ENCODE data around the gene HIF1A.
"Not testable (repeated sequence)": the region's sequence is repeated elsewhere in the genome, so short reads cannot be mapped to it uniquely, and the experiment has no call there.

Gene HIF1A

GRCh38 chr14:61754627-61755381 lies 59.5 kb downstream of the HIF1A start:
- H3K27ac Mint-ChIP-seq = no peak overlapping the region
- DNase-seq = no peak
- no peak overlapping the region for H3K4me3 Mint-ChIP-seq
- no peaks in the 10 kb centered on the region for H3K27me3 Mint-ChIP-seq
- H3K4me1 Mint-ChIP-seq (ENCODE audit: low read depth) = peaks cover 15% of the 10 kb centered on the region
- H3K9me3 Mint-ChIP-seq = no peaks in the 10 kb centered on the region
- H3K36me3 Mint-ChIP-seq (ENCODE audit: low read depth) = peaks cover 25% of the 10 kb centered on the region

GRCh38 chr14:61755382-61755742 lies 60.0 kb downstream of the HIF1A start:
- H3K36me3 Mint-ChIP-seq (ENCODE audit: low read depth) = peaks cover 20% of the 10 kb centered on the region
- not testable (repeated sequence) for H3K9me3 Mint-ChIP-seq; H3K27ac Mint-ChIP-seq; DNase-seq; H3K4me1 Mint-ChIP-seq (ENCODE audit: low read depth); H3K27me3 Mint-ChIP-seq; H3K4me3 Mint-ChIP-seq

DNA sequence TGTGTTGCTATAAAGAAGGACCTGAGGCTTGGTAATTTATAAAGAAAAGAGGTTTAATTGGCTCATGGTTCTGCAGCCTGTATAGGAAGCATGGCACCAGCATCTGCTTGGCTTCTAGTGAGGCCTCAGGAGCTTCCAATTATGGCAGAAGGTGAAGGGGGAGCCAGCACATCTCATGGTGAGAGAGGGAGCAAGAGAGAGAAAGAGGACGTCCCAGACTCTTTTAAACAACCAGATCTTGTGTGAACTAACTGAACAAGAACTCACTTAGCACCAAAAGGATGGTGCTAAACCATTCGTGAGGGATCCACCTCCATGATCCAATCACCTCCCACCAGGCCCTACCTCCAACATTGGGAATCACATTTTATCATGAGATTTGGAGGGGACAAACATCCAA lies 60.8 kb downstream of the HIF1A start:
- no peak for DNase-seq
- Mint-ChIP-seq H3K36me3 (ENCODE audit: low read depth) (peaks cover 14% of the 10 kb centered on the region), H3K27me3 (no peaks in the 10 kb centered on the region), H3K4me3 (no peak overlapping the region), H3K27ac (peak overlapping the region; percentile 23), H3K4me1 (ENCODE audit: low read depth) (peaks cover 5% of the 10 kb centered on the region), H3K9me3 (no peaks in the 10 kb centered on the region)

DNA sequence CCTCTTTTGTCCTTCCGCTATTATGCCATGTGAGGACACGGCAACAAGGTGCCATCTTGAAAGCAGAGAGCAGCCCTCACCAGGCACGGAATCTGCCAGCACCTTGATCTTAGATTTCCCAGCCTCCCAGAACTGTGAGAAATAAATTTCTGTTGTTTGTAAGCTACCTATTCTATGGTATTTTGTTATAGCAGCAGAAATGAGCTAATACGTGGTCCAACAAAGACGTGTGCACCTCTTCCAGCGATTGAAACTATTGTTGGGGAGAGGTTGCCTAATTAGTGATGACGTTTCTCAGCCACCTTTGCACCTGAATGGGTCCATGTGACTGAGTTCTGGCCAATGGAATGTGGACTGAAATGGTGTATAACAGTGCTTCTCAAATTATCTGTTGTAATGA lies 64.6 kb downstream of the HIF1A start:
- Mint-ChIP-seq H3K27ac (peak overlapping the region; percentile 14), H3K4me1 (ENCODE audit: low read depth) (peaks cover 31% of the 10 kb centered on the region), H3K4me3 (no peak overlapping the region), H3K27me3 (no peaks in the 10 kb centered on the region), H3K9me3 (no peaks in the 10 kb centered on the region), H3K36me3 (ENCODE audit: low read depth) (peaks cover 20% of the 10 kb centered on the region)
- DNase-seq = no peak

DNA sequence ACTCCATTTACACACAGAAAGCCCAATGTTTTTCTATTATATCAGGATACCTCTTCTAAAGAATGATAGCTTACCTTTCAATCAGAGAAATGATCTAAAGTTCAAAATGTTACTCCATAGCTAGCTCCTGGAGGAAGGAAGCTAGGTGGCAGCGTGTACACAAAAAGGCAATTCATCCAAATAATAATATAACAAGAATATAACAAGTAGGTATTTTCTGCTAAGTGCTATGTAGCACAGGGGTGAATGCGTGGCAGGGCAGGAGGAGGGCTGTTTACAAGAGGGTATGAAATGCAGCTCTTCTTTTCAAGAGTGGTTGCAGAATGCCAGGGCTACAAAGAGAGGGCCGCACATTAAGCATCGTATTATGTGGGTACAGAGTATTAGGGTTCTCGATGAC lies 66.2 kb downstream of the HIF1A start:
- Mint-ChIP-seq H3K27me3 (no peaks in the 10 kb centered on the region), H3K4me3 (peak overlapping the region; percentile 95), H3K9me3 (no peaks in the 10 kb centered on the region), H3K4me1 (ENCODE audit: low read depth) (peaks cover 47% of the 10 kb centered on the region), H3K27ac (peak overlapping the region; percentile 97), H3K36me3 (ENCODE audit: low read depth) (peaks cover 34% of the 10 kb centered on the region)
- DNase-seq = no peak

DNA sequence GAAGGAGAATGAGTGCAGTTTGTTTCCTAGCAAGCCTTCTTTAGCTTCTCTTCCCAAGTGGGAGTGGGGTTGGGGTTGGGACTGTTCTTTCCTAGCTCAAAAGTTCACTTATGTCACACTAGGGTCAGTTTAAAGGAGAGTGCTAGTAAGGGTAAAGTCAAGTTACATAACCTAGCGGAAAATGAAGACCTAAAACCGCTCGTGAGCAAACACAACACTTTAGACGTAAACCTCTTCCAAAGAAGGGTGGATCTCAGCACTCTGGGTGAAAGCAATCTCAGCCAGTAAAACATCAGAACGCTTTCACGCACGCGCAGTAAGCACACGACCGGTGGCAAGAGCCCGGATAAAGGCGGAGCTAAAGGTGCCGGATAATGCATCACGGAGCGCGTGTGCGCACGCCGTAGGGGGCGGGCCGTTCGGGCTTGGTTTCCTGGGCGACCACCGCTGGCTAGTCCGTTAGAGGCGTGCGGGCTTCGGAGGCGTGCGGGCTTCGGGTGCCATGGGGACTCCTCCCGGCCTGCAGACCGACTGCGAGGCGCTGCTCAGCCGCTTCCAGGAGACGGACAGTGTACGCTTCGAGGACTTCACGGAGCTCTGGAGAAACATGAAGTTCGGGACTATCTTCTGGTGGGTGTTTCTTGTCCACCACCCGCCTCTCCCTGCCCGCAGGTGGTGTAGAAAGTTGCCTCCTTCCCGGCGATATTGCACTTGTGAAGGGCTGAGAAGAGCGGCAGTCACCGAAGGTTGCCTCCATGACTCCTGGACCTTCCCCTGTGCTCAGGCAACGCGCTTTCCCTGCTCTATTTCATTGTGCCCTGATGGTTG lies 66.9 kb downstream of the HIF1A start, which contains the start of gene SNAPC1:
TSS of gene SNAPC1 (plus strand) at position 462 of the 828 bp plus-strand sequence. CDS start at position 503, 41 bp downstream.
- peaks cover 37% of the 10 kb centered on the region for H3K36me3 Mint-ChIP-seq (ENCODE audit: low read depth)
- H3K9me3 Mint-ChIP-seq = no peaks in the 10 kb centered on the region
- peak; percentile 96 for DNase-seq
- H3K27ac Mint-ChIP-seq = peak within 1 kb of the TSS; percentile 97
- H3K27me3 Mint-ChIP-seq = no peaks in the 10 kb centered on the region
- peaks cover 49% of the 10 kb centered on the region for H3K4me1 Mint-ChIP-seq (ENCODE audit: low read depth)
- H3K4me3 Mint-ChIP-seq = peak within 1 kb of the TSS; percentile 95

DNA sequence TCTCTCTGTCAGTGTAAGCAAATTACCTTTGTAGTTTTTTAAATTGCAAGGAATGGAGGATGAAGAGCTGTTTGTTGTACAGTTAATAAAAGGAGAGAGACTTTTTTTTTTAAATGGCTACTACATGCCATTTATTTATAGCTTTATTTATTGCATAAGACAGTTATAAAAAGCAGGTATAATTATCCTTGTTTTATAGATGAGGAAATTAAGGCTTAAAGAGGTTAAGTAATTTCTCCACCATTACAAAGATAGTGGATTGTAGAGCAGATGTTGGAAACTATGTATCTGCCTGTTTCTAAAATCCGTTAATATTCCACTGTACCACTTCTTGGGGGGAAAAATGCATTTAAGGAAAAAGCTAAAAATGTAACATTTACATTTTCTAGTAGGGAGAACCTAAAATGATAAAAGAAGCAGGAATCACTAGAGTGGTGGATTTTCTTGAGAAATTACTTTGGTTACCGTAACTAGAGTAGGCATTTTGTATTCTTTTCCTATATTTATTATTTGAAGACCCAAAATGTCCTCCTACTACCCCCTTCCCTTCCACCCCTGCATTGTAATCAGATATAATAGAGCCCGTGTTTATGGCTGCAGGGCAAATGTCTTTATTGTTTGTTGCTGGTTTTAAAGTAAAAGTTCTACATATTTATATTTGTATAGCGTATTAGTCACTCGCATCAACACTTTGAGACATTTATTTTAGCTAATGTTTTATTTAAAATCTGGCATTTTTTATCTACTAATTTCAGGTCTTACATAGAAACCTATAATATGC lies 69.2 kb downstream of the HIF1A start:
- peak overlapping the region; percentile 95 for H3K4me3 Mint-ChIP-seq
- no peaks in the 10 kb centered on the region for H3K27me3 Mint-ChIP-seq
- peaks cover 49% of the 10 kb centered on the region for H3K4me1 Mint-ChIP-seq (ENCODE audit: low read depth)
- H3K27ac Mint-ChIP-seq = no peak overlapping the region
- H3K9me3 Mint-ChIP-seq = no peaks in the 10 kb centered on the region
- no peak for DNase-seq
- peaks cover 60% of the 10 kb centered on the region for H3K36me3 Mint-ChIP-seq (ENCODE audit: low read depth)

DNA sequence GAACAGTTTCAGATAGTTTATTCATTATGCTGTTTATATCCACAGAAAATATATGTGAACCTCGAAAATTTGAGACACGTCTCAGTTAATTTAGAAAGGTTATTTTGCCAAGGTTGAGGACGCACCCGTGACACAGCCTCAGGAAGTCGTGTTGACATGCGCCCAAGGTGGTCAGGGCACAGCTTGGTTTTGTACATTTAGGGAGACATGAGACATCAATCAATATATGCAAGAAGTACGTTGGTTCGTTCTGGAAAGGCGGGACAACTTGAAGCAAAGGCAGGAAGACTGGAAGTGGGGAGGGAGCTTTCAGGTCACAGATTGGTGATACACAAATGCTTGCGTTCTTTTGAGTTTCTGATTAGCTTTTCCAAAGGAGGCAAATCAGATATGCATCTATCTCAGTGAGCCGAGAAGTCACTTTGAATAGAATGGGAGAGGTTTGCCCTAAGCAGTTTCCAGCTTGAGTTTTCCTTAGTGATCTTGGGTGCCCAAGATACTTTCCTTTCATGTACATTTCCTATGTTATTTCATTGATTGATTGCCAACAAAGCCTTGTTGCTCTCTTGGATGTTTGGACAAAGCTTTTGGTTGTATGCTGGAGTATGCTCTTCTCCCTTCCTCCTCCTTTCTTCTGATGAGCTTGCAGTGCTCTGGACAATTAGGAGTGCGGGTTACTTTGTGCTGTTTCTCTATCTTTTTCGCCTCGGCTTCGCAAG lies 70.1 kb downstream of the HIF1A start:
- Mint-ChIP-seq H3K4me1 (ENCODE audit: low read depth) (peaks cover 49% of the 10 kb centered on the region), H3K27me3 (no peaks in the 10 kb centered on the region), H3K36me3 (ENCODE audit: low read depth) (peaks cover 68% of the 10 kb centered on the region), H3K4me3 (no peak overlapping the region), H3K9me3 (no peaks in the 10 kb centered on the region), H3K27ac (no peak overlapping the region)
- DNase-seq = no peak

- no peaks in the 10 kb centered on the region for H3K27me3 Mint-ChIP-seq
- H3K27ac Mint-ChIP-seq = no peak overlapping the region
- H3K9me3 Mint-ChIP-seq = no peaks in the 10 kb centered on the region
- DNase-seq = no peak
- H3K36me3 Mint-ChIP-seq (ENCODE audit: low read depth) = peaks cover 74% of the 10 kb centered on the region
- peaks cover 47% of the 10 kb centered on the region for H3K4me1 Mint-ChIP-seq (ENCODE audit: low read depth)
- no peak overlapping the region for H3K4me3 Mint-ChIP-seq
Measured at GRCh38 chr14:61766151-61766550, 70.8 kb downstream of the HIF1A start.

DNA sequence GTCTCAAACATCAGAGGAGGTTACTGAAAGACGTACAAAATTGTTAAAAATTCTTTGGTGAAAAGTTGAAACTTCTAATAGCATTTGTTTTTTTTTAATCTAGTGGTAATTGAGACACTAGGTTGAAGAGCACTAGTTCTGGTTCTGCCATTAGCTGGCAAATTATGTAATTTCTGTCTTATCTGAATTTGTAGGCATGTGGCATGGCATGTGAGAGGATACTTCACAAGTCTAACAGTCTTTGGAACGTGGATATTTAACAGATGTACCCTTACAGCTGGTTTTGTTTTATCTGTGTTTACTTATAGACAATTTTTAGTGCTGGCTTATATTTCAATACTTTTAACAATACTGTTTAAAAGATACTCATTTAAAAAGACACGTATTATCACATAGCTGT lies 72.9 kb downstream of the HIF1A start:
- Mint-ChIP-seq H3K27me3 (no peaks in the 10 kb centered on the region), H3K36me3 (ENCODE audit: low read depth) (peaks cover 84% of the 10 kb centered on the region), H3K4me1 (ENCODE audit: low read depth) (peaks cover 30% of the 10 kb centered on the region), H3K4me3 (no peak overlapping the region), H3K27ac (no peak overlapping the region), H3K9me3 (no peaks in the 10 kb centered on the region)
- no peak for DNase-seq

DNA sequence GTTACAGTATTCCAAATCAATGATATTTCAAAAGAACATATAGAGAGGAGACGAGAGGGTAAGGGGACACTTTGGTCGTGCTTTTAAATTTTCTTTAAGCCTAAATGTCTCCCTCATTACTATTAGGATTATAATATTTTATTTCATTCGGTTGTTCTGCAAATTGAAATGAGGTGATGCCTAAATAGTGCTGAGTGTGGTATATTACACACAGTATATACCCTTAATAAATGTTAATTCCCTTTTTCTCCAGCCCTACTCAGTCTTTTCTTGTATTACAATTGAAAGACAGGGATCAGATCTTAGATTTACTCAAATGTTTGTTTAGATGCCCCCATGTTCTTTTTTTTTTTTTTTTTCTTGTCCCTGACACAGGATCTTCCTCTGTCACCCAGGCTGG lies 74.6 kb downstream of the HIF1A start:
- DNase-seq = no peak
- peaks cover 85% of the 10 kb centered on the region for H3K36me3 Mint-ChIP-seq (ENCODE audit: low read depth)
- no peak overlapping the region for H3K4me3 Mint-ChIP-seq
- H3K27ac Mint-ChIP-seq = no peak overlapping the region
- no peaks in the 10 kb centered on the region for H3K9me3 Mint-ChIP-seq
- H3K4me1 Mint-ChIP-seq (ENCODE audit: low read depth) = peaks cover 17% of the 10 kb centered on the region
- H3K27me3 Mint-ChIP-seq = no peaks in the 10 kb centered on the region

DNA sequence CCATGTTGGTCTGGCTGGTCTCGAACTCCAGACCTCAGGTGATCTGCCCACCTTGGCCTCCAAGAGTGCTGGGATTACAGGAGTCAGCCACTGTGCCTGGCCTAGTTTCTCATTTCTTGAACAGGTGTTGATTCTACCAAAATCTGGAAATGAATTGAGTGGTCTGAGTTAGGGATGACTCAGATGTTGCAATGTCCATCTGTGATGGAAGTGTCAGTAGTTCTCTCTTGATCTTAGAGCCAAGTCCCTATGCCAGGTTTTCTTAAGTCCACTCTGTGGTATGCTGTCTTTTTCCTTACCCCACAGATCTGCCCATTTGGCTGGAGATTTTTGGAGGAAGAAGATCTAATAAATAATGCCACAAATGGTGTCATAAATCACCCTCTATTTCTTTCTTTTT lies 79.5 kb downstream of the HIF1A start:
- Mint-ChIP-seq H3K9me3 (no peaks in the 10 kb centered on the region), H3K27me3 (no peaks in the 10 kb centered on the region), H3K27ac (no peak overlapping the region), H3K4me1 (ENCODE audit: low read depth) (peaks cover 12% of the 10 kb centered on the region), H3K4me3 (no peak overlapping the region), H3K36me3 (ENCODE audit: low read depth) (peaks cover 90% of the 10 kb centered on the region)
- no peak for DNase-seq

DNA sequence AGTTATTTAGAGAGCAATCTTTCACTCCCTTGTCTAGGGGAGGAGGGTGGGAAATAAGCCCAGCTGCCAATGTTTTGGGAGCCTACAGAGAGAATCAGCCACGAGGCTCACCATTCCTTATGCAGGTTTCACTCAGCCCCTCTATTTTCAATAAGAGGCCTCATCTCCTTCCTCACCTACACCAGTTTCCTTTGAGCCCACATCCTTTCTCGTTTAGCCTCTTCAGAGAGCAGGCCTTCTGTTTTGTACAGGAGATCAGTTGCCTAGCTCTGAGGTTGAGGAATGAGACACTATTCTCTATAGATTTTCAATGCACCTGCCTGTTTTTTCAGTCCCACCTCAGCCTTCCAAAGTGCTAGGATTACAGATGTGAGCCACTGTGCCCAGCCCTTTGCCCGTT lies 84.8 kb downstream of the HIF1A start:
- no peaks in the 10 kb centered on the region for H3K9me3 Mint-ChIP-seq
- H3K27ac Mint-ChIP-seq = peak overlapping the region; percentile 90
- peaks cover 91% of the 10 kb centered on the region for H3K36me3 Mint-ChIP-seq (ENCODE audit: low read depth)
- peaks cover 28% of the 10 kb centered on the region for H3K4me1 Mint-ChIP-seq (ENCODE audit: low read depth)
- no peaks in the 10 kb centered on the region for H3K27me3 Mint-ChIP-seq
- peak overlapping the region; percentile 21 for H3K4me3 Mint-ChIP-seq
- DNase-seq = no peak

GRCh38 chr14:61797309-61797708 lies 102.0 kb downstream of the HIF1A start:
- H3K27me3 Mint-ChIP-seq = no peaks in the 10 kb centered on the region
- no peak overlapping the region for H3K27ac Mint-ChIP-seq
- H3K36me3 Mint-ChIP-seq (ENCODE audit: low read depth) = peaks cover 26% of the 10 kb centered on the region
- no peak overlapping the region for H3K4me3 Mint-ChIP-seq
- no peak for DNase-seq
- no peaks in the 10 kb centered on the region for H3K9me3 Mint-ChIP-seq
- H3K4me1 Mint-ChIP-seq (ENCODE audit: low read depth) = peaks cover 9% of the 10 kb centered on the region

All from activated T-cell treated with anti-CD3 and anti-CD28 coated beads, Interleukin-2, amount 50 U/mL, for 24 hours (primary cell).